GM12865 (cell line): Measurements from ENCODE around the gene RPAP3.
"Not testable (repeated sequence)": the region's sequence is repeated elsewhere in the genome, so short reads cannot be mapped to it uniquely, and the experiment has no call there.

Experiments
- DNase-seq: peaks from one replicate; pipeline ENCODE4 v3.0.0; 2010; ENCODE audit warnings: low read depth
- H3K4me3 ChIP-seq: 2 replicates; pipeline ENCODE4 v1.5.1; 2011; ENCODE audit warnings: mild to moderate bottlenecking, low read depth, low read length, control low read depth
- CTCF ChIP-seq: IDR thresholded peaks from 2 replicates; pipeline ENCODE4 v1.5.1; 2011; ENCODE audit warnings: low read length, control low read depth, low read depth, inconsistent platforms; ENCODE audit not compliant: insufficient read depth; ENCODE audit errors: missing control alignments

Gene RPAP3

GRCh38 chr12:47689215-47689614 lies 16.6 kb downstream of the RPAP3 start:
- no peak for DNase-seq
- TF ChIP-seq CTCF = no peak
- H3K4me3 ChIP-seq = no peak overlapping the region

- TF ChIP-seq CTCF = no peak
- no peak for DNase-seq
- H3K4me3 ChIP-seq = no peak overlapping the region
Observed at GRCh38 chr12:47687636-47688035, 18.2 kb downstream of the RPAP3 start.

GRCh38 chr12:47686645-47687240 lies 19.1 kb downstream of the RPAP3 start:
- peak; percentile 35 for DNase-seq
- no peak overlapping the region for H3K4me3 ChIP-seq
- TF ChIP-seq CTCF = peak; percentile 40

- DNase-seq = no peak
- TF ChIP-seq CTCF = no peak
- no peak overlapping the region for H3K4me3 ChIP-seq
Observed at GRCh38 chr12:47679785-47680184, 26.0 kb downstream of the RPAP3 start.

GRCh38 chr12:47672068-47672467 lies 33.8 kb downstream of the RPAP3 start:
- no peak for TF ChIP-seq CTCF
- peak; percentile 1 for DNase-seq
- no peak overlapping the region for H3K4me3 ChIP-seq

- DNase-seq, H3K4me3 ChIP-seq: not testable (repeated sequence)
Observed at GRCh38 chr12:47667935-47668334, 37.9 kb downstream of the RPAP3 start.

GRCh38 chr12:47652521-47653234 lies 53.2 kb downstream of the RPAP3 start:
- no peak for TF ChIP-seq CTCF
- H3K4me3 ChIP-seq = no peak overlapping the region
- no peak for DNase-seq
